K562 (cell line): Measurements from ENCODE around the gene OPCML. TPM values are rescaled to one million over a fixed set of nuclear protein-coding genes. Genes with fewer than 3 reads are reported as not detected.

Source experiments
- polyA plus RNA-seq, 8 experiments: library from polyadenylated mRNA; depleted of rRNA in 4 of 8; stranded (reverse) in 5 of 8; unstranded in 3 of 8; fragments of >200 nt; fragmentation: Nextera tagmentation in 2 of 8; fragmentation: Illumina TruSeq in 1 of 8; extraction: Ambion mirVana in 2 of 8; extraction: Trizol in 1 of 8; gene quantifications; 2 replicates each; pipeline versions ENCODE4 v1.2.1 to v1.2.3, GENCODE V29; 2011 to 2014; ENCODE audit warnings: inconsistent platforms in 1 of 8, missing spikeins in 1 of 8
- total RNA-seq, 7 experiments: library from RNA; depleted of rRNA in 6 of 7; stranded (reverse); fragments of >200 nt in 6 of 7; fragmentation: Illumina TruSeq in 2 of 7; extraction: Trizol in 2 of 7; gene quantifications; 2 replicates each; pipeline versions ENCODE4 v1.2.1 to v1.2.3, GENCODE V29; 2011 to 2021; ENCODE audit warnings: low replicate concordance in 1 of 7
- TF ChIP-seq, protein P1 (sequence below), 2 experiments: fragments of 450-650 bp in 1 of 2; sonication (generic) in 1 of 2; formaldehyde crosslinking in 1 of 2; IDR thresholded peaks; 2 replicates each; pipeline versions ENCODE4 v1.7.1 to v1.9.0; 2016 to 2022; ENCODE audit warnings: inconsistent platforms in 1 of 2, mild to moderate bottlenecking in 1 of 2, missing genetic modification reagents in 1 of 2

The OPCML gene
- total and polyA plus RNA-seq, 9 of the 15 experiments (the other 6 are each of a cell fraction or from before 2014, with no cell fraction given), result not detected

DNA sequence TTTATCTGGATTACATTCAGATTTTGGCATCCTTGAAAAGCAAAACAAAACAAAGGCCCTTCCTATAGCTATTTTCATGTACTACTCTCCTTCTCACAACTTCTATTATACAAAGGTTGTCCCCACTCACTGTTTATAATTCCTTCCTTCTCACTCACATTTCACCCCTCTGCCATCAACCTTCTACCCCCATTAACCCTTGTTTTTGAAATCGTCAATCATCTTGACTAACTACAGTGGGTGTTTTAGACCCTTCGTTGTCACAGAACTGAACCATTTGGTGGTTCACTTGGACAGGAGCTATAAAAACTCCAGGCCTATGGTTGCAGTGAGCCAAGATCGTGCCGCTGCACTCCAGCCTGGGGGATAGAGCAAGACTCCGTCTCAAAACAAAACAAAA is 639.4 kb downstream of the OPCML start (continued):
- TF ChIP-seq, protein P1, sequence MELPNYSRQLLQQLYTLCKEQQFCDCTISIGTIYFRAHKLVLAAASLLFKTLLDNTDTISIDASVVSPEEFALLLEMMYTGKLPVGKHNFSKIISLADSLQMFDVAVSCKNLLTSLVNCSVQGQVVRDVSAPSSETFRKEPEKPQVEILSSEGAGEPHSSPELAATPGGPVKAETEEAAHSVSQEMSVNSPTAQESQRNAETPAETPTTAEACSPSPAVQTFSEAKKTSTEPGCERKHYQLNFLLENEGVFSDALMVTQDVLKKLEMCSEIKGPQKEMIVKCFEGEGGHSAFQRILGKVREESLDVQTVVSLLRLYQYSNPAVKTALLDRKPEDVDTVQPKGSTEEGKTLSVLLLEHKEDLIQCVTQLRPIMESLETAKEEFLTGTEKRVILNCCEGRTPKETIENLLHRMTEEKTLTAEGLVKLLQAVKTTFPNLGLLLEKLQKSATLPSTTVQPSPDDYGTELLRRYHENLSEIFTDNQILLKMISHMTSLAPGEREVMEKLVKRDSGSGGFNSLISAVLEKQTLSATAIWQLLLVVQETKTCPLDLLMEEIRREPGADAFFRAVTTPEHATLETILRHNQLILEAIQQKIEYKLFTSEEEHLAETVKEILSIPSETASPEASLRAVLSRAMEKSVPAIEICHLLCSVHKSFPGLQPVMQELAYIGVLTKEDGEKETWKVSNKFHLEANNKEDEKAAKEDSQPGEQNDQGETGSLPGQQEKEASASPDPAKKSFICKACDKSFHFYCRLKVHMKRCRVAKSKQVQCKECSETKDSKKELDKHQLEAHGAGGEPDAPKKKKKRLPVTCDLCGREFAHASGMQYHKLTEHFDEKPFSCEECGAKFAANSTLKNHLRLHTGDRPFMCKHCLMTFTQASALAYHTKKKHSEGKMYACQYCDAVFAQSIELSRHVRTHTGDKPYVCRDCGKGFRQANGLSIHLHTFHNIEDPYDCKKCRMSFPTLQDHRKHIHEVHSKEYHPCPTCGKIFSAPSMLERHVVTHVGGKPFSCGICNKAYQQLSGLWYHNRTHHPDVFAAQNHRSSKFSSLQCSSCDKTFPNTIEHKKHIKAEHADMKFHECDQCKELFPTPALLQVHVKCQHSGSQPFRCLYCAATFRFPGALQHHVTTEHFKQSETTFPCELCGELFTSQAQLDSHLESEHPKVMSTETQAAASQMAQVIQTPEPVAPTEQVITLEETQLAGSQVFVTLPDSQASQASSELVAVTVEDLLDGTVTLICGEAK (IDR thresholded peaks at IDR 0.05), result no peak
- TF ChIP-seq, protein P1 (CRISPR knock-in tag; IDR thresholded peaks at IDR 0.05), result no peak
